IPS DF 6.9 (cell line): Measurements from ENCODE around the gene AKT1.
"Not testable (repeated sequence)": the region's sequence is repeated elsewhere in the genome, so short reads cannot be mapped to it uniquely, and the experiment has no call there.

Experiments used
- DNase-seq: peaks from one replicate; pipeline ENCODE4 v3.0.0-alpha.2; 2013; ENCODE audit warnings: low read depth, low spot score
- H3K27ac ChIP-seq: one replicate; pipeline ENCODE4 v1.5.1; 2013; ENCODE audit warnings: low read length, control low read depth
- H3K27me3 ChIP-seq: 2 replicates; pipeline ENCODE4 v1.6.1; 2013; ENCODE audit warnings: mild to moderate bottlenecking, low read length; ENCODE audit not compliant: control insufficient read depth, insufficient read depth
- H3K36me3 ChIP-seq: 2 replicates; pipeline ENCODE4 v1.6.1; 2013; ENCODE audit warnings: low read length; ENCODE audit not compliant: control insufficient read depth, insufficient read depth
- H3K4me1 ChIP-seq: 2 replicates; pipeline ENCODE4 v1.6.1; 2013; ENCODE audit warnings: low read length; ENCODE audit not compliant: control insufficient read depth, insufficient read depth
- H3K4me3 ChIP-seq: 2 replicates; pipeline ENCODE4 v1.5.1; 2013; ENCODE audit warnings: mild to moderate bottlenecking, low read length
- H3K9me3 ChIP-seq: 2 replicates; pipeline ENCODE4 v1.6.1; 2013; ENCODE audit warnings: low read length, inconsistent platforms; ENCODE audit not compliant: control insufficient read depth, insufficient read depth
- WGBS: extraction: QIAGEN DNeasy Blood & Tissue Kit; methylation state at CpG from one replicate; pipeline ENCODE4 v1.1.7; 2013; ENCODE audit warnings: mixed read lengths, missing lambda C conversion rate; ENCODE audit not compliant: insufficient read length, insufficient coverage; 5-methylcytosine and 5-hydroxymethylcytosine counted together

AKT1 gene

DNA sequence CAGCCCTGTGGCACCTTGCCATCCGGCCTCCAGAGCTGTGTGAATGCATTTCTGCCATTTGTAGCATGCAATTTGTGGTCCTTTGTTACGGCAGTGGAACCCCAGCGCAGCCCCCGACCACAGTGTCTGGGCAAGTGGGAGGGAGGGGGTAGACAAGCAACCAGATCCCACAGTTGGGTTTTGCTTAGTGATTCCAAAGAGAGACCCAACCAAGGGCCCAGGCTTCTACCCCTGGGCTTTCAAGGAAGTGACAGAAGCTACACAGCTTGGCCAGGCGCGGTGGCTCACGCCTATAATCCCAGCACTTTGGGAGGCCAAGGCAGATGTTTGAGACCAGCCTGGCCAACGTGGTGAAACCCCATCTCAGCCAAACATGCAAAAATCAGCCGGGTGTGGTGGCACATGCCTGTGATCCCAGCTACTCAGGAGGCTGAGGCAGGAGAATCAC lies 23.2 kb upstream of the AKT1 start:
- no peak for DNase-seq
- Histone ChIP-seq H3K9me3 (no peaks in the 10 kb centered on the region), H3K4me1 (no peaks in the 10 kb centered on the region), H3K27me3 (no peaks in the 10 kb centered on the region), H3K27ac (no peak overlapping the region), H3K36me3 (no peaks in the 10 kb centered on the region), H3K4me3 (no peak overlapping the region)
- no CpG with 5 or more reads among the region's 9 CpGs for WGBS

DNA sequence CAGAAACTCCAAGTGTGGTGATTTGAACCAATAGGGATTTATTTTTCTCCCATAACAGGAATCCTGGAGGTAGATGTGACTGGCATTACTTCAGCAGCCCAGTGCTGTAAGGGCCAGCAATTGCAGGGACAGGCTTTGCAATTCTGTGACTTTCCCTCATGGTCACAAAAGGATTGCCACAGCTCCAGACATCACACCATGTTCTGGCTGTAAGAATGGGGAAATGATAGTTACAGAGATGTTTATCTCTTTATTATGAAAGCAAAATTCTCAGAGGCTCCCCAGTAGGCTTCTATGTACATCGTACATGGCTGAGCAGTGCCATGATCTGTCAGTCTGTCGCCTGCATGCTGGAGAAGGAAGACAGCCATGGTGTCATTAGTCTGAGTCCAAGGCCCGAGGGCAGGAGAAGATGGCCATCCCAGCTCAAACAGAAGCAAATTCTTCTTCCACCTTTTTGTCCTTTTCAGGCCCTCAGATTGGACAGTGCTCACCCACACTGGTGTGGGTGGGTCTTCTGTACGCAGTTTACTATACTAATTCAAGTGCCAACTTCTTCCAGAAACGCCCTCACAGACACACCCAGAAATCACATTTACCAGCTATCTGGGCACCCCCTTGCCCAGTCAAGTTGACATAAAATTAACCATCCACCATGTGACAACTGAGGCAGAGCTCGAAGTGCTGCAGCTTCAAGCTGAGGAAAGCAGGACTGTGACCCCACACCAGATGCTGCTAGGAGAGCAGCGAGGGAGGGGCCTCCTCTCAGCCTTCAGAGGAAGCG lies 22.6 kb upstream of the AKT1 start:
- WGBS, result no CpG with 5 or more reads among the region's 8 CpGs
- Histone ChIP-seq H3K27ac (no peak overlapping the region), H3K4me3 (no peak overlapping the region), H3K9me3 (no peaks in the 10 kb centered on the region), H3K4me1 (no peaks in the 10 kb centered on the region), H3K27me3 (no peaks in the 10 kb centered on the region), H3K36me3 (no peaks in the 10 kb centered on the region)
- DNase-seq, result no peak

DNA sequence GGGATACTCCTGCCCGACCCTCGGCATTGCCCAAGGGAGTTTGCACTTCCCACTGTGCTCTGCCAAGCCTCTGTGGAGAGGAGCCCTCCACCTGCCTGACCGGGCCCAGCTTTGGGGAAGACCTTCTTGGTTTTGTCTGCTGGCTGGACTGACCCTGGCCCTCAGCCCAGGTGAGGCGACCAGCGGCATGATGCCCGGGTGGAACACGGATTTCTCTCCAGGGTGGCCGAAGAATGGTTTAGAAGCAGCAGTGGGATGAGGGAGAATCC lies 21.0 kb upstream of the AKT1 start:
- no peak for DNase-seq
- H3K4me1 ChIP-seq, result no peaks in the 10 kb centered on the region
- no peaks in the 10 kb centered on the region for H3K9me3 ChIP-seq
- peak overlapping the region; percentile 60; the same call in 1 of the 2 replicates for H3K4me3 ChIP-seq
- no peak overlapping the region for H3K27ac ChIP-seq
- no peaks in the 10 kb centered on the region for H3K27me3 ChIP-seq
- no peaks in the 10 kb centered on the region for H3K36me3 ChIP-seq
- no CpG with 5 or more reads among the region's 8 CpGs for WGBS

DNA sequence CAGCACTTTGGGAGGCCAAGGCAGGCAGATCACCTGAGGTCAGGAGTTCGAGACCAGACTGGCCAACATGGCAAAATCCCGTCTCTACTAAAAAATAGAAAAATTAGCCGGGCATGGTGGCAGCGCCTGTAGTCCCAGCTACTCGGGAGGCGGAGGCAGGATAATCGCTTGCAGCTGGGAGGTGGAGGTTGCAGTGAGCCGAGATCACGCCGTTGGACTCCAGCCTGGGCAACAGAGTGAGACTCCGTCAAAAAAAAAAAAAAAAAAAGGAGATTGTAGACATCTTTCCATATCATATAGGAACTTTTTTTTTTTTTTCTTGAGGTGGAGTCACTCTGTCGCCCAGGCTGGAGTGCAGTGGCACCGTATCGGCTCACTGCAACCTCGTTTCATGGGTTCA lies 19.2 kb upstream of the AKT1 start:
- not testable (repeated sequence) for H3K27ac ChIP-seq, H3K36me3 ChIP-seq, H3K9me3 ChIP-seq, DNase-seq, H3K4me3 ChIP-seq, H3K27me3 ChIP-seq, H3K4me1 ChIP-seq
- no CpG with 5 or more reads among the region's 15 CpGs for WGBS

GRCh38 chr14:104813286-104813685 lies 17.7 kb upstream of the AKT1 start:
- no peaks in the 10 kb centered on the region for H3K4me1 ChIP-seq
- no peak overlapping the region for H3K27ac ChIP-seq
- H3K4me3 ChIP-seq, result no peak overlapping the region
- no peaks in the 10 kb centered on the region; the same call in 1 of the 2 replicates for H3K27me3 ChIP-seq
- no peaks in the 10 kb centered on the region for H3K9me3 ChIP-seq
- DNase-seq, result no peak
- no peaks in the 10 kb centered on the region for H3K36me3 ChIP-seq
- no CpG with 5 or more reads among the region's 7 CpGs for WGBS

DNA sequence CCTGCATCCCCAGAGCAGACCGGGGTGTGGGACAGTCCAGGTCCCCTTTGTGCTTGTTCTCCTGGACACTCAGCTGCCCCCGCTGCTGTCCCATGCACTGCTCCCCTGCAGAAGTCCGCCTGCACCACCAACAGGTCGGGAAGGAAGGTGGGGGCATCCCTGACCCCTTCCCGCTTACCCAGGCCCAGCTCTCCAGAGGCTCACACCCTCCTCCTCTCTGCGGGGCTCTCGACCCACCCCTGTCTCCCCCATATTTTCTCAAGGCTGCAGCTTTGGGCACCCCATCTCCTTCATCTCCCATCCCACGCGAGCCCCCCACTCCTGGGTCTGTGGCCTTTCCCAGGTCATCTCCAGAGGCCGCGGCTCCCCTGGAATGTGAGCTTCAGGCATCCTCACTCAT lies 14.8 kb upstream of the AKT1 start:
- WGBS, result no CpG with 5 or more reads among the region's 11 CpGs
- Histone ChIP-seq H3K9me3 (no peaks in the 10 kb centered on the region), H3K27ac (no peak overlapping the region), H3K4me3 (no peak overlapping the region), H3K4me1 (no peaks in the 10 kb centered on the region), H3K27me3 (no peaks in the 10 kb centered on the region; the same call in 1 of the 2 replicates), H3K36me3 (no peaks in the 10 kb centered on the region)
- no peak for DNase-seq

DNA sequence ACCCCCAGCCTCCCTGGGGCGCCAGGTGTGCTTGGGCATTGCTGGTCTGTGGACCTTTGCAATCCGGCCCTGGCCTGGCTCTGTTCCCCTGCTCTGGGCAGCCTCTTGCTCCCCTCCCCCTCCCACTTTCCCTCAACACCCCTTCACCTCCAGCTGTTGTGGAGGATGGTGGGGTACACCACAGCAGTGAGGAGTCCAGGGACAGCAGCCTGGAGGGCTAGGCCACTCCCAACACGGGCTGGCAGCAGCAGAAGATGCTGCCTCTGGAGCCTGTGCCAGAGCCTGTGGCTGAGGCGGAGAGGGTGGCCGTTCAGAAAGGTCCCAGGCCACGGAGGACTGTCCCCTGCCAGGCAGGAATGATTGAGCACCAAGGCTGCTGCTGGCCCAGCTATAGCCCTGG lies 12.9 kb upstream of the AKT1 start:
- Histone ChIP-seq H3K27me3 (no peaks in the 10 kb centered on the region; the same call in 1 of the 2 replicates), H3K4me1 (no peaks in the 10 kb centered on the region), H3K4me3 (no peak overlapping the region), H3K27ac (no peak overlapping the region), H3K9me3 (no peaks in the 10 kb centered on the region), H3K36me3 (no peaks in the 10 kb centered on the region)
- no CpG with 5 or more reads among the region's 6 CpGs for WGBS
- DNase-seq, result no peak

DNA sequence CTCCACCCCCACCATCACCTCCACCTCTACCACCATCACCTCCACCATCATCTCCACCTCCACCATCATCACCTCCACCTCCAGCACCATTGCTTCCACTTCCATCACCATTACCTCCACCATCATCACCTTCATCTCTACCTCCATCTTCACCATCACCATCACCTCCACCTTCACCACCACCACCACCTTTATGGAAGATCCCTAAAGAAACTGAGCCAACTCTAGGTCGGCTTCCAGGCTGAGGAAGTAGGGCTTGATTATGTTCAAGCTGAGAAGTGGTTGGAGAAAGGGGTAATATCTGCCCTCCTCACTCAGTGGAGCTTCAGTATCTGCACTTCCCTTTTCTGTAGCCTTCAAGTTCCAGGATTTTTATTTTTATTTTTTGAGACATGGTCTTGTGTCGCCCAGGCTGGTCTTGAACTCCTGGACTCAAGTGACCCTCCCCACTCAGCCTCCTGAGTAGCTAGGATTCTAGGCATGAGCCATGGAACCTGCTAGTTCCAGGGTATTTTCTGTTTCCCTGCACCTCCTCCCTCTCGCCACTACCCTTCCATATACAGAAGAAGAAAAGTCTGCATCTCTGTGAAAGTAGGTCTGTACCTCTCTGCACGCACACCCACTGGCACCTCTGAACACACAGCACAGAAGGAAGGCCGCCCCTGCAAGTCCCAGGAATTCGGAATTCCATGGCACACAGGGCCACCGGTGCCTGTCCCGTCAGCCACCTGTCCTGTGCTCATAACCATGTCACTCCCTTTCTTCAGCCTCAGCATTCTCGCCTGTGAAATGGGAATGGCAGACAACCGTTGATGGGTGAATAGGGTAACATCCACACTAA lies 11.3 kb upstream of the AKT1 start:
- Histone ChIP-seq H3K9me3 (no peaks in the 10 kb centered on the region), H3K36me3 (no peaks in the 10 kb centered on the region; the same call in 1 of the 2 replicates), H3K27ac (no peak overlapping the region), H3K4me3 (no peak overlapping the region), H3K4me1 (no peaks in the 10 kb centered on the region), H3K27me3 (peaks cover 7% of the 10 kb centered on the region)
- DNase-seq, result no peak
- no CpG with 5 or more reads among the region's 10 CpGs for whole genome bisulfite sequencing

DNA sequence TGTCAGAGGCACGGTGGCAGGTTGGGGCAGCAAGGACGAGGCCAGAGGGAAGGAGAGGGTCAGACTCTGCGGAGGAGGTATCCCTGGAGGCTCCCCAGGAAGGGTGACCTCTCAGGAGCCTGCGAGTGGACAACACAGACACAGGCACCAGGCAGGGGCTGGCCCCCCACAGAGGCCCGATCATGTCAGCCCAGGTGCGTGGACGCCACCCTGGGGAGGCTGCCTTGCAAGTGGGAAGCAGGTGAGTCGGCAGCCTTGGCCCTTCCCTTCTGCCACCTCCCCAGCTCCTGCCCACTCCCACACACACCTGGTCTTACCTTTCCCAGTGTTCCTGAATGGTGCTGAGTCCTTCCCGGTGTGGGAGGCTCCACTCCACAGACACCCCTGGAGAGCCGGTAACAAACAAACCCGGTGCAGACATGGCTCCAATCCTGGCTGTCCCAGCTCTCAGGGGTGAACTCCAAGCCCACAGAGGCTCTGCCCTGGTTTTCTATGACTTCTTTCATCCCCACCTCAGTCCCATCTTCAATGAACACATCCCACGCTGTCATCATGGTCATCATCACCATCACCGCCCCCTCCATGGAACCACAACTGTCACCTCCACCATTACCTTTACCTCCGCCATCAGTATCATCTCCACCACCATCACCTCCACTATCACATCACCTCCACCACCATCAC lies 10.5 kb upstream of the AKT1 start:
- Histone ChIP-seq H3K4me1 (0 out of 2 replicates have a peak, but pooled peaks cover 1% of the 10 kb centered on the region), H3K36me3 (no peaks in the 10 kb centered on the region; the same call in 1 of the 2 replicates), H3K9me3 (no peaks in the 10 kb centered on the region), H3K27me3 (peaks cover 14% of the 10 kb centered on the region), H3K27ac (no peak overlapping the region), H3K4me3 (no peak overlapping the region)
- DNase-seq, result no peak
- no CpG with 5 or more reads among the region's 14 CpGs for WGBS

- Histone ChIP-seq H3K4me3 (no peak overlapping the region), H3K4me1 (0 out of 2 replicates have a peak, but pooled peaks cover 1% of the 10 kb centered on the region), H3K36me3 (no peaks in the 10 kb centered on the region; the same call in 1 of the 2 replicates), H3K27ac (no peak overlapping the region), H3K27me3 (peaks cover 14% of the 10 kb centered on the region), H3K9me3 (no peaks in the 10 kb centered on the region)
- no CpG with 5 or more reads among the region's 3 CpGs for WGBS
- no peak for DNase-seq
These were observed 9.8 kb upstream of the AKT1 start for GRCh38 chr14:104805326-104805678.
